Stimulated activated effector memory CD8-positive, alpha-beta T cell treated with anti-CD3 and anti-CD28 coated beads, Interleukin-12 subunit alpha, Interleukin-12 subunit beta, amount 100 ng/mL, for 72 hours (primary cell): ENCODE data around the gene TCTN1.
"Not testable (repeated sequence)": the region's sequence is repeated elsewhere in the genome, so short reads cannot be mapped to it uniquely, and the experiment has no call there.

ENCODE experiments used
- ATAC-seq: fragments of 150-1000 bp; cut with Tn5 transposase; 2 replicates; pipeline ENCODE4 v1.10.0; 2021
- DNase-seq, 2 donors: peaks; one replicate each; pipeline ENCODE4 v3.0.0; 2021 to 2022; ENCODE audit warnings: low spot score in 2 of 2
- H3K27ac Mint-ChIP-seq: one replicate; pipeline ENCODE4 v1.8.0; 2022; ENCODE audit warnings: mild to moderate bottlenecking, mixed read lengths
- H3K36me3 Mint-ChIP-seq: one replicate; pipeline ENCODE4 v1.8.0; 2022; ENCODE audit warnings: mild to moderate bottlenecking, mixed read lengths
- H3K4me1 Mint-ChIP-seq: one replicate; pipeline ENCODE4 v1.8.0; 2022; ENCODE audit warnings: mixed read lengths
- H3K4me3 Mint-ChIP-seq: one replicate; pipeline ENCODE4 v1.8.0; 2022; ENCODE audit warnings: mild to moderate bottlenecking, mixed read lengths
- H3K9me3 Mint-ChIP-seq: one replicate; pipeline ENCODE4 v1.8.0; 2022; ENCODE audit warnings: mixed read lengths

TCTN1 gene

DNA sequence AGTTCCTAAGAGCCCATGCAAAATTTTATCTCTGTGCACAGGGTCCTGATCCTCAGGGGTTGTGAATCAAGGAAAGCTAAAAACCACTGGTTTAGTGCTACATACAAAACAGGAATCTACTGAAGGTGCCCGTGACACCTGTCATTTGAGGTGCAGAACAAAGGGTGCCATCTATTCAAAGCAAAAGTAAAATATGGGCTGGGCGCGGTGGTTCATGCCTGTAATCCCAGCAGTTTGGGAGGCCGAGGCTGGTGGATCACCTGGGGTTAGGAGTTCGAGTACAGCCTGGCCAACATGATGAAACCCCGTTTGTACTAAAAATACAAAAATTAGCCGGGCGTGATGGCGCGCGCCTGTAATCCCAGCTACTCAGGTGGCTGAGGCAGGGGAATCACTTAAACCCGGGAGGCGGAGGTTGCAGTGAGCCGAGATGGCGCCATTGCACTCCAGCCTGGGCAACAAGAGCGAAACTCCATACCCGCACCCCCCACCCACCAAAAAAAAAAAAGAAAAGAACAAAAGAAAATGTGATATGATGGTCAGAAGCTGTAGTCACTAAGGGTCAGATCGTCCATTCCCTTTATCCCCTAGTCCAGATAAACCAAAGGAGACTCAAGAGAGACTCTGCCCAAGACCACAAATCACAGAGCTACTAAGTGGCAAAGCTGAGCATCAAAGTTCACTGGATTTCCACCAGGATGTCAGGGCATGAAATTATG lies 34.2 kb upstream of the TCTN1 start:
- DNase-seq = no peak

DNA sequence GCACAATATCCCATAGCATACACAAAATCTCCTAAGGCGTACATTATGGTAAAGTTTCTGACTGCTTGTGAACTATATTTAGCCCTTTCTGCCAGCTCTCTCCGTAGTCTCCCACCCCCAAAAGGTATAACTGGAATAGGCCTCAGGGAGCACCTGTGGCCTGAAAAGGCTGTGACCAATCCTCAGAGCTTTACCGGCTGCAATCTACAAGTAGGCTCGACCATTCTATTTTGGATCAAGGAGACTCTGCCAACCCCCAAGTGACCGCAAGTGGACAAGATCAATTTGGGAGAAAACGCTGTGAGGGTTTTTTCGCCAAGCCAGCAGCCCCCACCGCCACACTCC lies 32.0 kb upstream of the TCTN1 start:
- Mint-ChIP-seq H3K36me3 (peaks cover 48% of the 10 kb centered on the region), H3K4me3 (peak overlapping the region; percentile 90), H3K9me3 (no peaks in the 10 kb centered on the region), H3K4me1 (peaks cover 50% of the 10 kb centered on the region), H3K27ac (peak overlapping the region; percentile 92)
- ATAC-seq (no peak), DNase-seq (no peak)

More for the DNA sequence above, 34.2 kb upstream of the TCTN1 start:
- Mint-ChIP-seq H3K27ac (peak overlapping the region; percentile 96), H3K4me3 (peak overlapping the region; percentile 90), H3K36me3 (peaks cover 56% of the 10 kb centered on the region), H3K4me1 (peaks cover 62% of the 10 kb centered on the region), H3K9me3 (no peaks in the 10 kb centered on the region)
- no peak for ATAC-seq

DNA sequence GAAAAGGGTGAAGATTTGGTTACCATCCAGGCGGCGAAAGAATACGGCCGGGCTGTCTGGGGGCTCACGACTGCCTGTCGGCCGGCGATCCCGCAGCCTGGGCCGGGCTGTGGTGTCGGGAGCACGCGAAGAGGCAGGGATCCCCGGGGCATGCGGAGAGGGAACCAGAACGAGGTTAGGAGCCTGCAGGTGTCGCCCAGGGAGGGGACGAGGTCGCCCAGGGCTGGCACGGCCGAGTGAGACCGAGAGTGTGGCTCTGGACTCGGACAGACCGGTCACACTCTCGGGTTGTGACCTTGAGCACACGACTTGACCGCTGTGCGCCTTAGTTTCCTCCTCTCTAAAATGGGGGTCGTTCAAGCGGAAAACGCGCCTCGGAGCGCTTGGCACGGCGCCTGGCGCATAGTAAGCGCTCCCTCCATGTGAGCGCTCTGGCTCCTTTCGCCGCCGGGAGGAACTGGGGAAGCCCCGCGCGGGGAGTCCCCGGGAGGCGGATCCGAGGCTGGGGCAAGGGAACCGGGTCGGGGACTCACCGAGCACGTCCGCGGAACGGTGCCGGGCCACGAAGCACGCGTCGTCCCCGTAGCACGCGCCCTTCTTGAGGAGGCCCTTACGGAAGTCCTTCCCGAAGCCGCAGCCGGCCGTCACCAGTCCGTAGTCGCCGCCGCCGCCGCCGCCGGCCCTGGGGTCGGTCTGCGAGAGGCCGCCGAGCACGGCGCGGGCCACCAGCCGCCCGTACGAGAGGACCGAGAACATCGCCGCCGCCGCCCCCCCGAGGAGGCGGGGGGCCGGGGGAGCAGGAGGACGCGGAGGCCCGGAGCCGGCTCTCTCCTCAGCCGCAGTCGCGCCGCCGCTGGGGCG lies 31.4 kb upstream of the TCTN1 start:
- Mint-ChIP-seq H3K9me3 (no peaks in the 10 kb centered on the region), H3K4me1 (peaks cover 47% of the 10 kb centered on the region), H3K4me3 (peak overlapping the region; percentile 90), H3K36me3 (peaks cover 47% of the 10 kb centered on the region), H3K27ac (peak overlapping the region; percentile 92)
- peak; percentile 49 for ATAC-seq
- peak; percentile 59 to 86 for DNase-seq

DNA sequence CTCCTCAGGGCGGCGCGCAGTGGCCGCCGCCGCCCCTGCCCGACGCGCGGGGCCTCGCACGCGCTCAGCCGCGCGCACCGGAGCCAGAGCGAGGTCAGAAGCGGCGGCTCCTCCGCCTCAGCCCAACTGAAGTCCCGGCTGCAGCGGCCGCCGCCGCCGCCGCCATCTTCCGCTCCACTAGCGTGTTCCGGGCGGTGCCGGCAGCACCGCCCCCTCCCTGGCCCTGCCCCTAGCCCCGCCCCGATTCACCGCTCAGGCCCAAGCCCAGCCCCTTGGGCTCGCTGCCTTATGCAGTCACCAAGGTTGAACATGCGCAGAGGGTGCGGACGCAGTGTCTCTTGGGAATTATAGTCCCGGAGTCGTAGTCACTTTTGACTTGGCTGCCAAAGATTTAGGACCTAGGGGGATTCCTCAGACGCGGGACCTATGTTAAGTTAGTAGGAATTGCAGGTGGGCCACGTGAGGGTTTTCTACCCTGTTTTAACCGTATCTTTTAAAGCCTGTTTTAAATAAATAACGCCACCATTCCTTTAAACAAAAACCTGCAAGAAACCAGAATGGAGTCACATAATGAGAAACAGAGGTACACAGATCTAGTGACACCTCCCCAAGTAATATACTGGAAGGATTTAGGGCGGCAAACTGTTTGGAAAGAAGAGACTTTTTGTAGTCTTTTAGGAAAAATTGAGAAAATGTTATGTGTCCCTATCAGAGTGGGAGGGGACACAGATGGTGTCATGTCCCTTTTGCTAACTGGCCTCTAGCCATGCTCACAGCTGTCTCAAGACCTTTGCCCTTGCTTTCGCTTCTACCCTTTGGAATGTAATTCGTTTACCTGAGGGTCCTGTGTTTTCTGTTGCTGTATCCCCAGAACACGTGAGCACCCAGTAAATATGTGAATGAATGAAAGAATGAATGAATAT lies 30.5 kb upstream of the TCTN1 start, which contains the start of gene PPTC7:
Gene PPTC7, minus strand, starts transcription at position 182 of the 923 bp plus-strand sequence. CDS start 287 bp downstream, outside the sequence.
- H3K4me1 Mint-ChIP-seq = peaks cover 38% of the 10 kb centered on the region
- ATAC-seq (peak; percentile 92), DNase-seq (peak; percentile 82 to 95)
- peak within 1 kb of the TSS; percentile 92 for H3K27ac Mint-ChIP-seq
- H3K36me3 Mint-ChIP-seq = peaks cover 40% of the 10 kb centered on the region
- peak within 1 kb of the TSS; percentile 90 for H3K4me3 Mint-ChIP-seq
- no peaks in the 10 kb centered on the region for H3K9me3 Mint-ChIP-seq

DNA sequence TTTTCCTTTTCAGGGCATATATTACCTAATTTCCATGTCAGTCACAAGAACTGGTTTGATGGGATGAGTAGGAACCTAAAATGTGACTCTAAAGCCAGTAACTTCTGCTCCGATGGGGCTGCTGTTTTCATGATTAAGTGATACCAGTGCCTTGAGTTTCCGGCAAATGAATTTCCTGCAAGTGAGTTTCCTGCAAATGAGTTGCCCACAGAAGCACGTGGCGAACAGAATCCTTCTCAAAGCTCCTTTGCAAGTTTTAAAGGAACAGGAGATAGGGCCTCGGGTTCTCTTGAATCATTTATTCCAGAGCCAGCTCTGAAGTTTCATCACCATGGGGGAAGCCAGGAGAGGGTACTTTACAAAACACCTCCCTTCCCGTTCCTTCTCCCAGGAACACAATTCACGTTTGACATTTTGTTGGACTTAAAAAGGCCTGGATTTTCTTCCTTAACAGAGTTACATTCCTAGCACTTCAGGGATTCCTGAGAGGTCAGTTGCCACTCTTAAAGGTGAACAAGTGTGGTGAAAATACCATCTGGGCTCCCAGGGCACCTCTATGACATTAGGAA lies 28.6 kb upstream of the TCTN1 start:
- ATAC-seq = no peak
- peak overlapping the region; percentile 33 for H3K4me3 Mint-ChIP-seq
- no peak for DNase-seq
- H3K9me3 Mint-ChIP-seq = no peaks in the 10 kb centered on the region
- no peak overlapping the region for H3K27ac Mint-ChIP-seq
- H3K4me1 Mint-ChIP-seq = peaks cover 24% of the 10 kb centered on the region
- peaks cover 21% of the 10 kb centered on the region for H3K36me3 Mint-ChIP-seq

DNA sequence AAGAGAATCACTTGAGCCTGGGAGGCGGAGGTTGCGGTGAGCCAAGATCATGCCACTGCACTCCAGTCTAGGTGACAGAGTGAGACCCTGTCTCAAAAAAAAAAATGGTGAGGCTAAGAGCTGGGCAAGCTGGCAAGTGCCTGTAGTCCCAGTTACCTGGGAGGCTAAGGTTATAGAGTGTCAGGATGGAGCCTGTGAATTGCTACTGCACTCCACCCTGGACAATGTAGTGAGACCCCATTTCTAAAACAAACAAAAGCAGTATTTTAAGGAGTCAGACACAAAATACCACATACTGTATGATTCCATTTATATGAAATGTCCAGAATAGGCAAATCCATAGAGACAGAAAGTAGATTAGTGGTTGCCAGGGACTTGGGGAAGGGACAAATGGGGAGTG lies 26.8 kb upstream of the TCTN1 start:
- not testable (repeated sequence) for H3K27ac Mint-ChIP-seq, H3K4me3 Mint-ChIP-seq

DNA sequence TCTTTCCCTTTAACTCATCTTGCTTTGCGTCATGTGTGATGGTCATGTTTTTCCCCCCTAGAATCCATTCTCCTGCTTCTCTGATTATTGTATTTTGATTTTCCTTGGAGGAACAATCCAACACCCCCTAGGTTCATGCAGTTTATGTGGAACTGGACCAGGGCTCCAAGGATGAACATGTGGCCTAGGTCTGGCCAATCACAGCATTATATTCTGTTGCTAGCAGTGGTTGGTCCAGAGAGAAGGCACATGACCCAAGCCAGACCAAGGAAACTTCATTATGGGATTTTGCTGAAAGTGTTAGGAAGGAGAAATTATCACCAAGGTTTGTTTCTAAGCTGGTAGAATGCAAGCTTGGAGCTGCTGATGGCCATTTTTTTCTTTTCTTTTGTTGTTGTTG lies 23.9 kb upstream of the TCTN1 start:
- Mint-ChIP-seq H3K36me3 (no peaks in the 10 kb centered on the region), H3K9me3 (no peaks in the 10 kb centered on the region), H3K4me3 (no peak overlapping the region), H3K27ac (peak overlapping the region; percentile 88), H3K4me1 (peaks cover 3% of the 10 kb centered on the region)
- no peak for DNase-seq
- ATAC-seq = no peak

More for the DNA sequence above, 26.8 kb upstream of the TCTN1 start:
- not testable (repeated sequence) for H3K36me3 Mint-ChIP-seq, H3K9me3 Mint-ChIP-seq, DNase-seq, ATAC-seq
- H3K4me1 Mint-ChIP-seq = peaks cover 19% of the 10 kb centered on the region

DNA sequence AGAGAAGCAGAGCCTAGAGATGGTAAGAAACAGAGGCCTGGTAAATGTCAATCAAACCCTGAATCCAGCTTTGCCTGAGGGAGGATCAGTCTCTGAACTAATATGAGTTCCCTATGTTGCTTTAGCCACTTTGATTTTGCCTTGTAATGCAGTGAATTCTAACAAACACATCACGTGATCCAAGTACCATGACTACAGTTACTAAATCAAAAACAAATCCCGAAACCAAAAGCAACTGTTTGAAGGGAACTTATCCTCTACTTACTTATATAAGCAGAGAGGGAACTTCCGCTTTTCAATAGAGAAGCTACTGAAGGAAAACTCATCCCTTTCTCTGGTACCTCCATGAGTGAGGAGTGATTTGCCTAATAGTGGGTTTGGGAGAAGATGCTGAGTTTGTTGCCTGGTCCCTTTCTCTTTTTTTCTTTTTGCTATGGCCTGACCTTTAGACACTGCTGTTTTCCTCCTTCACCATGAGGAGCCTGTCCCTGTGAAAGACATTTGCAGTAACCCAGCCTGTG lies 23.1 kb upstream of the TCTN1 start:
- DNase-seq (no peak), ATAC-seq (peak; percentile 81)
- H3K36me3 Mint-ChIP-seq = no peaks in the 10 kb centered on the region
- H3K27ac Mint-ChIP-seq = peak overlapping the region; percentile 88
- no peaks in the 10 kb centered on the region for H3K4me1 Mint-ChIP-seq
- no peak overlapping the region for H3K4me3 Mint-ChIP-seq
- H3K9me3 Mint-ChIP-seq = no peaks in the 10 kb centered on the region

DNA sequence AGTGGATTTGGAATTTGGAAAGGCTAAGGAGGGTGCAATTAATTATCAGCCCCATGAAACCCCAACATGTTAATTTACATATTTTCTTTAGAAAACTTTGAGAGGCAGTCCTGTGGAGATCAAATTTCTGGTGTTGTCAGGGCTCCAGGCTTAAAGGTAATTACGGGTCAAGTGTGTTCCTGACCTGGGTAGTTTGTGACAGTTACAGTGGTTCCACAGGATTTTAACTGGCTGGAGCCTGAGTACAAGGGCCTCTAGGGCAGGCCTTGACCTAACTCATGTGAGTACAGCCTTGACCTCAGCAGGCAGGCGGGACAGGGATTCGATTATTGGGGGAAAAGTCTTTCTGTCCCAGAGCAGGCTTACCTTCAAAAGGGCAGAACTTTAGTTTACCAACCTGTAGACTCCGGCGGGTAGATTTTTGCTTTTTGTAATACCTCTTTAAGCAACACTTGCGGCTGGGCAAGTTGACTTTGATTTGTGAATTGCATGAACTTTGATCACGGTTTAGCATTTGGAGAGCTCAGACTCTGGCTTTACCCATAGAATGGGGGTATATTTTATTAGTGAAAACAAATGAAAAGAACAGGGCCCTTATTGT lies 22.4 kb upstream of the TCTN1 start:
- H3K27ac Mint-ChIP-seq = peak overlapping the region; percentile 88
- no peaks in the 10 kb centered on the region for H3K4me1 Mint-ChIP-seq
- H3K4me3 Mint-ChIP-seq = no peak overlapping the region
- ATAC-seq = no peak
- no peak for DNase-seq
- no peaks in the 10 kb centered on the region for H3K9me3 Mint-ChIP-seq
- no peaks in the 10 kb centered on the region for H3K36me3 Mint-ChIP-seq

DNA sequence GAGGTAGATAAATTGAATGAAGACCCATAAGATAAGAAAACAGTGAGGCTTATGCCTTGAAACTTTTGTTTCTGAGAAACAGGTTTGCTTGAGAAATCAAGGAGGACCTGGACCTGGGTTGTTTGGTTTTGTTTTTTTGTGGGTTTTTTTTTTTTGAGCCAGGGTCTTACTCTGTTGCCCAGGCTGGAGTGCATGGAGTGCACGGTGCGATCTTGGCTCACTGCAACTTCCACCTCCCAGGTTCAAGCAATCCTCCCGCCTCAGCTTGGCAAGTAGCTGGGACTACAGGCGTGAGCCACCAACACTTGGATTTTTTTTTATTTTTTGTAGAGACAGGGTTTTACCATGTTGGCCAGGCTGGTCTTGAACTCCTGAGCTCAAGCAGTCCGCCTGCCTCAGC lies 21.9 kb upstream of the TCTN1 start:
- no peak overlapping the region for H3K27ac Mint-ChIP-seq
- H3K9me3 Mint-ChIP-seq = no peaks in the 10 kb centered on the region
- no peaks in the 10 kb centered on the region for H3K4me1 Mint-ChIP-seq
- DNase-seq (no peak), ATAC-seq (no peak)
- H3K36me3 Mint-ChIP-seq = no peaks in the 10 kb centered on the region
- H3K4me3 Mint-ChIP-seq = no peak overlapping the region

DNA sequence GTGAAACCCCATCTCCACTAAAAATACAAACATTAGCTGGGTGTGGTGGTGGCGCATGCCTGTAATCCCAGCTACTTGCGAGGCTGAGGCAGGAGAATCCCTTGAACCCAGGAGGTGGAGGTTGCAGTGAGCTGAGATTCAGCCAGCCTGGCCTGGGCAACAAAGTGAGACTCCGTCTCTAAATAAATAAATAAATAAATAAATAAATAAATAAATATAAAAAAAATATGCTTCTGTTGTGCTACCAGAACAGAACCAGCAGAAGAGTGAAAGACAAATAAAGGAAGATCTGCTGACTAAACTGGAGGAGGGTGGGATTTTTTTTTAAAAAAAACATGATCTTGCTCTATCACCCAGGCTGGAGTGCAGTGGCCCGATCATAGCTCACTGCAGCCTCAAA lies 21.0 kb upstream of the TCTN1 start:
- not testable (repeated sequence) for ATAC-seq, DNase-seq, H3K4me1 Mint-ChIP-seq, H3K27ac Mint-ChIP-seq, H3K36me3 Mint-ChIP-seq, H3K9me3 Mint-ChIP-seq, H3K4me3 Mint-ChIP-seq

DNA sequence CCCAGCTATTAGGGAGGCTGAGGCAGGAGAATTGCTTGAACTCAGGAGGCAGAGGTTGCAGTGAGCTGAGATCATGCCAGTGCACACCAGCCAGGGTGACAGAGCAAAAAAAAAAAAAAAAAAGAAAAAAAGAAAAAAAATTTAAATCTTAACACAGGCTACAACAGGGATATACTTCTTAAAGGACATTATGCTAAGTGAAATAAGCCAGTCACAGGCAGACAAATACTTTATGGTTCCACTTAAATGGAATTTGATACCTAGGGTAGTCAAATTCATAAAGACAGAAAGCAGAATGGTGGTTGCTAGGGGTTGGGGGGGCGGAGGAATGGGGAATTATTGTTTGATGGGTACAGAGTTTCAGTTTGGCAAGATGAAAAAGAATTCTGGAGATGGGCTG lies 16.0 kb upstream of the TCTN1 start:
- H3K36me3 Mint-ChIP-seq = no peaks in the 10 kb centered on the region
- ATAC-seq (no peak), DNase-seq (no peak)
- no peaks in the 10 kb centered on the region for H3K9me3 Mint-ChIP-seq
- peaks cover 7% of the 10 kb centered on the region for H3K4me1 Mint-ChIP-seq
- no peak overlapping the region for H3K27ac Mint-ChIP-seq
- H3K4me3 Mint-ChIP-seq = no peak overlapping the region

DNA sequence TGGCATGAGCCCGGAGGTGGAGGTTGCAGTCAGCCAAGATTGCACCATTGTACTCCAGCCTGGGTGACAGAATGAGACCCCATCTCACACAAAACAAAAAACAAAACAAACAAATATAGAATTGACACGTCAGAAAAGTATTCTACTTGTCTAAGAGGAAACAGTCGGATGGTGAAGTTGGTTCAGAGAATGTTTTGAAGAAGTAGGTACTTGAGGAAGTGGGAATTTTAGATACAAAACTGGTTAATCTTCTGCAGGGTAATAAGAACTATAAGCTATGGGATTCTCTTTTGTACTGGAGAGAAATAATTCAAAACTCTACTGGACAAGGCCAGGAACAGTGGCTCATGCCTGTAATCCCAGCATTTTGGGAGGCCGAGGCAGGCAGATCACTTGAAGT lies 14.6 kb upstream of the TCTN1 start:
- no peaks in the 10 kb centered on the region for H3K36me3 Mint-ChIP-seq
- no peak for ATAC-seq
- H3K4me3 Mint-ChIP-seq = no peak overlapping the region
- H3K9me3 Mint-ChIP-seq = no peaks in the 10 kb centered on the region
- no peak for DNase-seq
- peaks cover 7% of the 10 kb centered on the region for H3K4me1 Mint-ChIP-seq
- H3K27ac Mint-ChIP-seq = no peak overlapping the region

DNA sequence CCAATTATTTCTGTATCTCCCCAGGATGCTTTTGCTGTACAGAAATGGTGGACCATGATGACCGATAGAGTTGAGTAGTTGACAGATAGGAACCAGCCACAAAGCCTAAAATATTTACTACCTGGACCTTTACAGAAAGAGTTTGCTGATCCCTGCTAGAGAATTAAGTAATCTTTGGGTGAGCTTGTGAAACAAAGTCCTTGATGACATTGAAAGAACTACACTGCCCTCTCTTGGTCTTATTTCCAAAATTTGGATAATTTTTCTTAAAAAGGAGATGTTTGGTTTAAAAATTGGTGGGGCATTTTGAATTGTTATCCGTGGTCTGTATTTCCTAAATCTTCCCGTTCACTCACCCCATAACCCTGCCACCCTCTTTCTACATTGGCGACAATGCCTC lies 13.7 kb upstream of the TCTN1 start:
- Mint-ChIP-seq H3K9me3 (no peaks in the 10 kb centered on the region), H3K27ac (no peak overlapping the region), H3K36me3 (no peaks in the 10 kb centered on the region), H3K4me1 (peaks cover 7% of the 10 kb centered on the region), H3K4me3 (no peak overlapping the region)
- ATAC-seq = no peak
- DNase-seq = no peak
